ENCODE measurements around the gene RAB7B.
"Not testable (repeated sequence)": the region's sequence is repeated elsewhere in the genome, so short reads cannot be mapped to it uniquely, and the experiment has no call there.

Gene RAB7B

GRCh38 chr1:206002871-206003801, at the start of gene RAB7B:
TSS of gene RAB7B (minus strand) at chr1:206003395. CDS start at chr1:205994135, 9,260 bp downstream.
- no peak for DNase-seq (ENCODE audit: low spot score)

DNA sequence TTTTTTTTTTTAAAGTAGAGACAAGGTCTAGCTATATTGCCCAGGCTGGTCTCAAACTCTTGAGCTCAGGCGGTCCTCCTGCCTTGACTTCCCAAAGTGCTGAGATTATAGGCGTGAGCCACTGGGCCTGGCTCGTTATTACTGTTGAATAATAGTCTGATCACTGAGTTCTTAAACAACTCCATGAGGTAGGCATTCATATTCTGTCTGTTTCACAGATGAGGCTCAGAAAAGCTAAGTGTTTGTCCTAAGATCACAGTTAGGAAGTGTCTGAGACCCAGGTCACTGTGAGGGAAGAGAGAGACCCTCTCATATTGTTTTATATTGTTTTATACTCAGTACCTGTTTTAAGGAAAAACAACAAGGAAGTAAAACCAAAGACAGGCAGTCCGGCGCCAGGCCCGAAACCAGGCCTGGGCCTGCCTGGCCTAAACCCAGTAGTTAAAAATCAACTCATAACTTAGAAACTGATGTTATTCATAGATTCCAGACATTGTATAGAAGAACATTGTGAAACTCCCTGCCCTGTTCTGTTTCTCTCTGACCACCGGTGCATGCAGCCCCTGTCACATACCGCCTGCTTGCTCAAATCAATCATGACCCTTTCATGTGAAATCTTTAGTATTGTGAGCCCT, 49.2 kb upstream of the RAB7B start:
- DNase-seq (ENCODE audit: low spot score) = not testable (repeated sequence)

DNA sequence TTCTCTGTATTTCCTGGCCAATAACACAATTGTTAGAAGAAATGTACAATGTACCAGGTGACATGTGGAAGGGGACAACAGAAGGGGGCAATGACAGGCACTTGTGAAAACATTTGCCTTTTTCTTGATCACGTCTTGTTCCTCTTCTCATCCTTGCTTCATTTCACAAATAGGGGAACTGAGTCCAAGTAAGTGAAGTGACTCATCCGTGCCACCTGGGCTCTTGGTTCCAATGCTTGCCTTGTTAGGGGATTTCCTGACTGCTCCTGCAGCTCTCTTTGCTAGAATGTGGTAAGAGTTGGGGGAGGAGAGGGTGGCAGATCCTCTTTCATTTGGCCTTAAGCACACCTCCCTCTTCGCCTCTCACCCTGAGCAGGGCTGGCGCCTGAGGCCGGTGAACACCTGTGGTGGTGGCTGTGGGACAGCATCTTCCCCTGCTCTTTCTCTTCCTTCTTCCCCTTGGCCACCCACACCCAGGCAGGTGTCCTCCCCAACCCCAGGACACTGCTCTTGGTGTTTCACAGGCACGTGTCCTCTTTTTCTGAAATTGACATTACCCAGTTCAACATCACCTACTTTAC, 47.5 kb upstream of the RAB7B start:
- peak; percentile 66 for DNase-seq (ENCODE audit: low spot score)

DNA sequence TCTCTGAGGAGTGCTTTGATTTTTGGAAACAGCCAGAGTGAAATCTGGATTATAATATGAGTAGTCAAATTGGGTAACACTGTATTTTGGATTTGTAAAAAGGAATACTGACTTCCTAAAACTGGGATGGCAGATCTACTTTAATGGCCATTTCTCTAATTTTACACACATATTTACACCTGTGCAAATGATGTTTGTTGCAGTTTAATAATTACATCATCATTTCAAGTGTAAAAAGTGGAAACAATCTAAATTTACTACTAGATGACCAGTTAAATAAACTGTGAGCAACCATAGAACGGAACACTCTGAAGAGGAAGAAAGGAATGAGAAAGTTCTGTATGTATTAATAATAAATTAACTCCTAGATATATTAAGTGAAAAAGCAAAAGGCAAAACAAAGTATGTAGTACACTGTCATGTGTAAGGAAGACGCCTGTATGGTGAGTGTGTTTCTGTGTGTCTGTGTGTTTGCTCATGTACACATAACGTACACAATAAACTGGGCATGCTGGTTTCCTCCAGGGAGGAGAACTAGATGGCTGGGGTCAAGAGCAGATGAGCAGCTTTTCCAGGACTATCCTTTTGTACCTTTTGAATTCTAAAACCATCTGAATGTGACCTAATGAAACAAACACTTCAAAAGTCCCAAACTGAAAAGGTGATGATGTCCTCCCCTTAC, 46.9 kb upstream of the RAB7B start:
- DNase-seq (ENCODE audit: low spot score) = no peak

GRCh38 chr1:206049293-206049692, 46.1 kb upstream of the RAB7B start:
- no peak for DNase-seq (ENCODE audit: low spot score)

DNA sequence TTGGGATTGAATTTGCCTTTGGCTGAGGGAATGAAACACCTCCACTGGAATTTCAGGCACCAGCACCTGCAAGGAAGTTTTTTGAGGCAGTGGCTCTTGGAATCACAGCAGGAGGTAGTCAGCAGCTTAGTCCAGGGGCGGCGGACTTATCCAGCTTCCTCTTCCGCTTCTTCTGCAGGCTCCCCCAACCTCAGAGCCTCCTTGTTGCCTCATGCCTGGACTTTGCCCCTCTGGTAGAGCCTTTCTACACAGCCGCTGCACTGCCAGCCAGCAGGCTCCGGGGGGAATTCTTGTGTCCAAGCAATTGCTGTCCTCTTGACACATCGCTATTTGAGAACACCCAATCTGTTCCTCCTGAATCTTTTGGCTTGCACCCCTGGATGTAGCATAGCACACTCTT, 45.4 kb upstream of the RAB7B start:
- no peak for DNase-seq (ENCODE audit: low spot score)

DNA sequence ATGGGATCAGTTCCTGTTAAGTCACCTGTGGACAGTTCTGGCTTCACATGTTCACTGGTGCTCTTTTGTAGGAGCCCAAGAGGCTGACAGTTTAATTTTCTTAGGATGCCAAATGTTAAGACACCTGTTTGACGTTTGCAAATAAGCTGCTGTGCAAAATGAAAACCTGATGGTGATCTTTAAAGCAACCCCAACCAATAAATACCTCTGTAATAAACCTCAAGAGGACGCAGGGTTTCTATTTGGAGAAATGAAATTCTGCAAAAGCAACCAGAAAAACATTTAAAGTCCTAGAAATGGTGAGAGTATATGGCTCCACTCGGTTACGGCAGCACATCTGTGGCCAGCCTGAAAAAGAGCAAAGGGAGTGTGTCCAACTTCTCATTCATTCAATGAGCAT, 44.1 kb upstream of the RAB7B start:
- peak; percentile 50 for DNase-seq (ENCODE audit: low spot score)

- DNase-seq (ENCODE audit: low spot score) = peak; percentile 49
Measured at GRCh38 chr1:206041640-206042039, 38.4 kb upstream of the RAB7B start.

- no peak for DNase-seq (ENCODE audit: low spot score)
Measured at GRCh38 chr1:206040328-206040727, 37.1 kb upstream of the RAB7B start.

DNA sequence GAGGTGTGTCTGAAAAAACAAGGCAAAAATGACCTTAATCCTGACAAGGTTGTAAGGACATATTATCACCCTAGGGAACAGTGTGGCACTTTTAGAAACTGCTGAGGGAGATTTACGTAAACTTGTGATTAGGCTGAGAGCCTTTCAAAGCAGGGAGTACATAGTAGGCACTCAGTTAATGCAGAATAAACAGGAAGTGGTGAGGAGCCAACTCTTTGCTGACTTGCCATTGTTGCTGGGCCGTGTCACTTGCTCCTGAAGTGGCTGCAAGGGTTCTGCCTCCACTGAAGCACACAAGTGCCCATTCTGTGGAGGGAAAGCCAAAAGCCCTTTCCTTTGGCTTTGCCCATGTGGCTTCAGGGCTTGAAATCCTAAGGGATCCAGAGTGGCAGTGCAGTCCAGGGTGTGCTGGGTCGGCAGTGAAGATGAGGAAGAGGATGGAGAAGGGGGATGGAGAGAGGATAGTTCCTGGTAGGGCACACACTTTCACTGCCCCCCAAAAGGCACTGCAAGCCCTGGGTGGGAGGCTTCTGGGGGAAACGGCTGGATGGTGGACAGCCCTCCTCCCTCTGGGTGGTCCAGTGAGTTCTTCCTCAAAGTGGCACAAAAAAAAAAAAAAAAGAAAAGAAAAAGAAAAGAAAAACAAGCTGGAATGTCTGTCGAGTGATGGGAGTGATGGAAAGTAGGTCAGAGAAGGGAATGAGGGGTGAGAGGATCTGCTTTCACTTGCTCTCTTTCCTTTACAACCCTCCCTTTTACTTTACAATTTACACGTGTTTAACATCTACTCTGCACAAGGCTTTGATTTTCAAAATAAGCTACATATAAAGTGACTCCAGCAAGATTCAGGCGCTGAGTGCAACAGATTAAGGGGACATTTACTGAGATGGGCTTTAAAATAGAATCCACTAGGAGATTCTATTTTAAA, 36.1 kb upstream of the RAB7B start:
- DNase-seq (ENCODE audit: low spot score) = no peak

DNA sequence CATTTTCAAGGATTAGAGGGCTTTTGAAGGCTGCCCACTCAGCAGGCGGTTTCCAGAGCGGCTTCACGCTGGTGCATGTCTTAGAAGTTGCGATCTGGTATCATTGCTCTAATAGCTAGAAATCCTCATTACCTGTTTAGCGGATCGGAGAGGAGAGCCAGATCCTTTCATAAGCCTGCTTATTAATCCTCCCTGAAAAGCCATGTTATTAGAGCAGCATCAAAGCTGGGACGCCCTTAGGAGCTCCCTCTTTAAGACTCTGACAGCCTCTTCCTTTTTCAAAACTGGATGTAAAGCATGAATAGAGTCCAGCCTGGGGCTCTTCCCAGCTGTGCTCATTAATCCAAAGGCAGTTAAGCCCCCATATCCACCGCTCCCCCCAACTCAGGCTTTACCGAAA, 34.4 kb upstream of the RAB7B start:
- DNase-seq (ENCODE audit: low spot score) = no peak

GRCh38 chr1:206036663-206037455, 33.7 kb upstream of the RAB7B start:
- no peak for DNase-seq (ENCODE audit: low spot score)

DNA sequence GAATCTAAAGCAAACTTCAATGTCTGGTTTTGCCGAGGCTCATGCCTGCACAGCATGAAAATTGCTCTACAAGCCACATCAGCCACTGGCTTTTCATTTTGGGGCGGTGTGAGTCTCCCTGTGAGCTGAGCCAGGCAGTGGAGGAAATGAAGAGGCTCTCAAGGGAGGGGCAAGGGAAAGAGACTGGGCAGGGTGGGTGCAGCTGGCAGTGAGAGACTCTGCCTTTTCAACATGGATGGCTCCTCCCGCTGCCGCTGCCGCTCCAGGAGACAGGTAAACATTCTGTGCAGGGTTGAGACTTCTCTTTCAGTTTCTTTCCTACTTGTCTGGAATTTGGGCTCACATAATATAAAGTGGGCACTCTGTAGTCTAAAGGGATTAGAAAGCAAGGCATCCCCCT, 31.8 kb upstream of the RAB7B start:
- DNase-seq (ENCODE audit: low spot score) = peak; percentile 33

GRCh38 chr1:206032380-206033140, 29.4 kb upstream of the RAB7B start:
- DNase-seq (ENCODE audit: low spot score) = no peak

GRCh38 chr1:206030714-206031113, 27.5 kb upstream of the RAB7B start:
- DNase-seq (ENCODE audit: low spot score) = peak; percentile 58

DNA sequence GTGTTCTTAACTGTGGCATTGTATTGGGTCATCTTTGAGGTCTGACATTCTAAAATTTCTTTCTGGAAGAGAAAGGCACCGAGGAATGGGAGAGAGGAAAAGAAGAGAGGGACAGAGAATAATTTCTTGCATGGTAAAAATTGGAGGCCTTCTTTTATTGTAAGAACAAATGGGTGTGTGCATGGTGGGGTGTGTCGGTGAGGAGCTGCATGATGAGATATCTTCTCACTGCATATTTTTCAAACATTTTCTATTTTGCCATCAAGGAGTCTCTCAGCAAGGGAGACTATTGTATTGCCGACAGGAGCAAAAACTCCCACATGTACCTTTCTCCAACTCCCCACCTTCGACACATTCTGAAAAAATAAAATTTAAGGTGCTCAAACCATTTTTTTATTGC, 27.0 kb upstream of the RAB7B start:
- no peak for DNase-seq (ENCODE audit: low spot score)

GRCh38 chr1:206029484-206029883, 26.3 kb upstream of the RAB7B start:
- no peak for DNase-seq (ENCODE audit: low spot score)

- DNase-seq (ENCODE audit: low spot score) = no peak
Measured at GRCh38 chr1:206025283-206025820, 22.2 kb upstream of the RAB7B start.

DNA sequence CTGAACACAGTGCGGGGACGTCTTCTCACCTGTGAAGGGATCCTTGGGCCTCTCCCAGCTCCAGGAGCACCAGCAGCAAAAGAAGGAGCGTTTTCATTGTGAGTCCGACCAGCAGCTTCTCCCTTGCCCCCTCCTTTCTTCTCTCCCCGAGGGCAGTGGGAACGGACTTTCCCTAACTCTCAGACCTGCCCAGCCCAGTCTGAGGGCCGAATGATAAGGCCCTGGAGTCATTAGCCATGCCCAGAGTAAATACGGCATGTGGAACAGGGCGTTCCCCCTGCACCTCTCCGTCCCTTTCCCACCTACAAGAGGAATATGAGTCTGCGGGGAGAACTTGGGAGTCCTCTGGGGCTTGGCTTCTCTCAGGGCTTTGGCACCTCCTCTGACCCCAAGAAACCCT, 20.5 kb upstream of the RAB7B start, which contains the start of gene CTSE:
Gene CTSE, minus strand, starts transcription at position 201 of the 400 bp plus-strand sequence. Its CDS starts 104 bp downstream, at position 97.
- no peak for DNase-seq (ENCODE audit: low spot score)
